ENCODE results near the gene OIT3.

The OIT3 gene

DNA sequence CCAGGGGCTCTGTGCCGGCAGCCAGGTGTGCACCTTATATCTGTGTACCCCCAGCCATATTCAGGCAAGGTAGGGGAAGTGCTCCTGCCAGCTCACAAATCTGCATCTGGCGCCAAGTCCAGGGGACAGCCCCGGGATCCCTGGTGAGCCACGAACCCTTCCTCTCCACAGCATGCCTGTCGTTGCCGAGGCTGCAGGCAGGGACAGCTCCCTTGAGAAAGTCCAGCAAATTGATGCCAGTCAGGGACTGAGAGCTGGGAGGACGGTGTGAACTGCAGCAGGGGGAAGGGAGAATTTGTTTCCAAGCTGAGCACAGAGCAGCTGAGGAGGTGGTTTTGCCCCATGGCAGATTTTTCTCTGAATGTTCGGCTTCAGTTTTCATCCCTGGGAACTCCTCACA is 60.1 kb downstream of the OIT3 start:
- DNase-seq, result no peak

DNA sequence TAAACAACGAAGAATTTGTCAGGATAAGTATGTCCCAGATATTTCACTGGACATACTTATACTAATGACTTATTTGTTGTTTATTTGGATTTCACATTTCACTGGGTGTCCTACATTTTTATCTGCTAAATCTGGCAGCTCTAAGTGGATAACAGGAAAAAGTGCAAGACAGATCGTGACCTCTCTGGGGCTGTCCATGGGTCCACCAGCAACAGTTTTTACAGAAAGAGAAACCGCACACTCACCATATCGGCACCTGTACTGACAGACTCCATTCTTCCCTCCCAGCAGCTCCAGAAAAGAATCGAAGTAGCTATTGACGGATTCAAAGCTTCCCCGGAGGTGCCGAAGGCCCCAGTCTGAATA is 60.7 kb downstream of the OIT3 start:
- no peak for DNase-seq

DNA sequence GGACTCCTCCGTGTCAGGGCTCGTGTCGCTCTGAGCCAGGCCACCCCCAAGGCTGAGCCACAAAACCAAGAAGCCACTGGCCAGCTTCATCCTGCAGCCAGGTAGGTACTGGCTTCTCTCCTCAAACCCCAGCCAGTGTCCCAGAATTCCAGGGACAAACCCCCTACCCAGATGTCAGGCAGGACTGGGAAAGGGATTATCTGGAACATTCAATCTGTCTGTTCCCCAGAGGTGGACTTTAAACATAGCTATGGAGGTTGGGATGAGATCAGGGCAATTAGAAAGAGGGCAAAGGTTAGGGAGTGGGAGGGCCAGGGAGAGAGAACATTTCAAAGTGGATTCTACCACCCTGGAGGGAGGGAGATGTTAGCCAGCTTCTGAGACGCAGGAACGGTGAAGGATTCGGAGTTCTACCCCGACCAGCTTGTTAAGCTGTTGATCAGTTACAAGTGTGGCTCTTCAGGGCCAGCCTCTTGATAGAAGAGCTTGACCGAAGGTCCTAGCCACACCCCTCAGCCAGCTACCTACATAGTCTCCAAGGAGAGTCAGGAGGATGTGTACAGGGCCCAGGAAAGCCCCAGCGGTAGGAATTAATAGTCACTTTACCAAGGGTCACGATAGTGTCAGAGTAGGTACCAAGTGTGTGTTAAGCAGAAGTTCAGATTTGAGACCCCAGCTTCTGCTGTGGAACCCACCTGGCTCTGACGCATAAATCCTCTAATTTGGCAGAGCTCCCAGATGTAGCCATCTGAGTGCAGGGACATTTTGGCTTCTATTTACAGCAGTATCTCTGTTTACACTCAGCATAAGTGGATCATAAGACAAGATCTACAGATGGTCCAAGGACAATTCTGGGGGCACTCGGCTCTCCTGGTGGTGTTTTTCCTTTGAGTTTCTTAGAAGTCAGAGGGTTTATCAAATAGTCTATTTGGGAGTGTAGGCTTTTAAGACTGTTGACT is 61.3 kb downstream of the OIT3 start, which contains the start of gene PLA2G12B:
Gene PLA2G12B (minus strand): TSS at position 211 of the 959 bp plus-strand sequence. CDS start 121 bp downstream, at position 90.
- no peak for DNase-seq

DNA sequence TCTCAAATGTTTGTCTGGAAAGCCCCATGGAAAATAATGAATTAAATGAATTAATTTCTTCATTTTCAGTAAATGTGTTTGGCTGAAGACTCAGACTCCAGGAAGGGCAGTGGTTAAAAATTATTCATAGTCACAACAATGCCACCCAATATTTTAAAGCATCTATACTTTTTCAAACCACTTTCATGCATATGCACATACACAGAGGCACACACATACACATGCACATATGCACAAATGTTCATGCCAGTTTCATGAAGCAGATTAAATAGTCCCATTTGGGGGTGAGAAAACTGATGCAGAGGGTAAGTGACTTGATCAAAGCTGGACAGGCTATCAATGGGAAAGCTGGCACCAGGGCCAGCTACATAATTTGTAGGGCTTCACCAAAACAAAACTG is 62.5 kb downstream of the OIT3 start:
- no peak for DNase-seq

DNA sequence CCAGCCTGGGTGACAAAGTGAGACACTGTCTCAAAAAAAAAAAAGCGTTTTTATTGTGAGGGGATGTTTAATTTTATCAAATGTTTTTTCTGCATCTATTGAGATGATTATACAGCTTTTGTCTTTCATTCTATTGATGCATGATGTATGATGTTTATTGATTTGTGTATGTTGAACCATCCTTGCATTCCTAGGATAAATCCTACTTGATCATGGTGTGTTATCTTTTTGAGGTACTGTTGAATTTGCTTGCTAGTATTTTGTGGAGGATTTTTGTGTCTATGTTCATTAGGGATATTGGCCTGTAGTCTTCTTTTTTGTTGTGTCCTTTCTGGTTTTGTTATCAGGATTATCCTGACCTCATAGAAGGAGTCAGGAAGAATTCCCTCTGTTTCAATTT is 83.3 kb downstream of the OIT3 start:
- no peak for DNase-seq

DNA sequence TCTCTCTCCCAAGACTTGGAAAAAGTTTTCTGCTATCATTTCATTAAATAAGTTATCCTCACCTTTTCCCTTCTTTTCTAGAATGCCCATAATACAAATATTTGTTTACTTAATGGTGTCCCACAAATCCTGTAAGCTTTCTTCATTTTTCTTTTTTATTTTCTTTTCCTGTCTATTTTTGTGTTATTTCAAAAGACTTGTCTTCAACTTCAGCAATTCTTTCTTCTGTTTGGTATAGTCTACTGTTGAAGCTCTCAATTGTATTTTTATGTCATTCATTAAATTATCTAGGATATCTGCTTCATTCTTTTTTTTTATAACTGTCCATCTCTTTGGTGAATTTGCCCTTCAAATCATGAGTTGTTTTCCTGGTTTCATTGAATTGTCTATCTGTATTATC is 86.2 kb downstream of the OIT3 start:
- no peak for DNase-seq

DNA sequence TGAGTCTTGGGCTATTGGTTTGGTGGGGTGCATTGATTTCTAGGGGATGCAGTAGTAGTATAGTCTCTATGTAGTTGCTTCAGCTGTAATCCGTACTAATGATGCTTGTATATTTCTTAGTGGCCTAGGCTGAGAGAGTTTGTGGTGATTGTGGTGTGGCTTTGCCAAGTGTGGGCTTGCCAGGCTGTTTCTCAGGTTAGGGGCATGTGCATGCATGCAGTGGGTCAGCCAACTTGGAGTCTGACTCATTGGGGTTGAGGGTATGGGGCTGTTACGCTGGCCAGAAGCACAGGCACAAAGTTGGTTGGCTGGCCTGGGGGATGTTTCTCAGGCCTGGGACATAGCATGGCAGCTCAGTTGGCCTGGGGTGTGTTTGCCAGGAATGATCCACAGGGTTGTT is 86.8 kb downstream of the OIT3 start:
- DNase-seq, result no peak

DNA sequence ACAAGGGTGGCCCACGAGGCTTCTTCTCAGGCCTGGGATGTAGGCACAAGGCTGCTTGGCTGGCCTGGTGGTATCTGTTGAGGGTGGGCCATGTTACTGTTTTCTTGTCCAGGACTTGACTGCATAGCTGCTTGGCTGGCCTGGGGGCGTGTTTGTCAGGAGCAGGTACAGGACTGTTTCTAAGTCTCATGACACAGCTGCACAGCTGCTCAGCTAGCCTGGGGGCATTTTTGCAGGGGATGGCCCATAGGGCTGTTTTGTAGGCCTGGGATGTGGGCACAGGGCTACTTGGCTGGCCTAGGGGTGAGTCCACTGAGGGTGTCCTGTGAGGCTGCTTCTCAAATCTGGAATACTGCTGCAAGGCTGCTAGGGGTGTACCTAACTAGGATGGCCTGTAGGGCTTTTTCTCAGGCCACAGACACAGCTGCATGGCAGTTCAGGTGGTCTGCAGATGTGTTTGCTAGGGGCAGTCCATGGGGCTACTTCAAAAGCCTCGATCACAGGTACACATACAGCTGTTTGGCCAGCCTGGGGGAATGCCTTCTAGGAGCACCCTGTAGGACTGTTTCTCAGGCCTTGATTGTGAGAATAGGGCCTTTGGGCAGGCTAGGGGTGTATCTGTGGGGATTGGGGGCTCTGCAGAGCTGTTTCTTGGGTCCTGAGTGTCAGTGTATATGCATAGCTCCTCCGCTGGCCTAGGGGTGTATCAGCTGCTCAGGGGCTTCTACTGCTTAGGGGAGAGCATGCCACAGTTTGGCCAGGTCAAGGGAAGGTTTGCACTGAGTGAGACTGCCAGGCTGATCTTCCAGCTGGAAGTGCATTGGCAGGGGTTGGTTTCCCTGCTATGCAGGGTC is 87.7 kb downstream of the OIT3 start:
- DNase-seq, result no peak

DNA sequence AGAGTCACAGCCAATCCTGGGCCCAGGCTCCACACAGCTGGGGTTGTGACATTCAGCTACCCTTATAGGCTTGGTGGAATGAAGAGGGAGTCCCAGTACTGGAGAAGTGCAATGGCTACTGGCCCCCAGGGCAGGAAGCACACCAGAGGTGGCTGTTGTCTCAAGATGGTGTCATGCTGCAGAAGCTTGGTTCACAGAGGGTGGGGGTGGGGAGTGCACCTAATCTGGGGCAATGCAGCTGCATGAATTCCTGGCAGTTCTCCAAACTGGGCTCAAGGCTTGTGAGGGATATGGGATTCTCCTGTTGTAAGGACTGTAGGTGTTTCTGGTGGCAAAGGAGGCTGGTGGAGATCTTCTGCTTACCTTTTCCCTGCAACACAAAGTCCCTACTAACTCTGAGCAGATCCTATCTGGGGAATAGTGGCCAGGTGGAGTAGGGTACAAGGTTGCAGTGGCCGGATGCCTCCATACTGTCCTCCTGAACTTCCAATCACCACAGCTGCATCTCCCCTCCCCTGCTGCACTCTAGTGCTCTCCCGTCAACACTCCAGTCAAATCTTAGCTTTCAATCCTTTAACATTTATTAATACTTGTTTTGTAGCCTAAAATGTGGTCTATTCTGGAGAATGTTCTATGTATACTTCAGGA is 88.5 kb downstream of the OIT3 start:
- DNase-seq, result no peak

Data from activated CD4-positive, CD25-positive, alpha-beta regulatory T cell treated with anti-CD3 and anti-CD28 coated beads, Interleukin-2, amount 50 U/mL, for 72 hours (primary cell).